H1 (cell line): ENCODE measurements around the gene GALNTL6. TPM values are rescaled to one million over a fixed set of nuclear protein-coding genes. Genes with fewer than 3 reads are reported as not detected.

ENCODE experiments used
- CTCF ChIA-PET: fragments of 300-600 bp; sonication (Branson Sonifier 250); formaldehyde crosslinking; loops from one replicate; lab custom pipeline; 2021; ENCODE audit not compliant: partially characterized antibody; lab: Charles Lee
- POLR2A ChIA-PET: fragments of 300-600 bp; sonication (Branson Sonifier 250); formaldehyde crosslinking; loops from one replicate; lab custom pipeline; 2021; ENCODE audit warnings: inconsistent platforms; ENCODE audit not compliant: partially characterized antibody; lab: Charles Lee
- DNase-seq, 2 experiments: peaks; one replicate each; pipeline versions ENCODE4 v3.0.0 to v3.0.0-alpha.2; 2010 to 2022; ENCODE audit warnings: low spot score in 2 of 2, low read depth in 1 of 2, mixed read lengths in 1 of 2
- FAIRE-seq: peaks from 2 replicates; lab custom pipeline; 2011; peaks lifted over from hg19 to GRCh38; lab: Jason Lieb, UNC
- H2AFZ ChIP-seq: 2 replicates; pipeline ENCODE4 v1.8.1; 2012; ENCODE audit warnings: low read length, inconsistent platforms
- H2AK5ac ChIP-seq: 2 replicates; pipeline ENCODE4 v1.6.1; 2013; ENCODE audit warnings: low read depth, low read length
- H2BK120ac ChIP-seq: replicated peaks from 2 replicates; pipeline ENCODE3; 2013; ENCODE audit warnings: low read depth, low read length, inconsistent platforms
- H2BK12ac ChIP-seq: 2 replicates; pipeline ENCODE4 v1.6.1; 2013; ENCODE audit warnings: low read depth, low read length
- H2BK15ac ChIP-seq: 2 replicates; pipeline ENCODE4 v1.6.1; 2013; ENCODE audit warnings: low read length
- H2BK20ac ChIP-seq: 2 replicates; pipeline ENCODE4 v1.6.1; 2013; ENCODE audit warnings: low read length
- H2BK5ac ChIP-seq: 2 replicates; pipeline ENCODE4 v1.6.1; 2013; ENCODE audit warnings: low read depth, low read length
- H3K14ac ChIP-seq: 2 replicates; pipeline ENCODE4 v1.6.1; 2013; ENCODE audit warnings: inconsistent platforms; ENCODE audit not compliant: insufficient read length
- H3K18ac ChIP-seq: 2 replicates; pipeline ENCODE4 v1.6.1; 2013; ENCODE audit warnings: low read length; ENCODE audit errors: extremely low read depth
- H3K23ac ChIP-seq: 2 replicates; pipeline ENCODE4 v1.6.1; 2013; ENCODE audit warnings: inconsistent platforms; ENCODE audit not compliant: insufficient read length
- H3K23me2 ChIP-seq: 2 replicates; pipeline ENCODE4 v1.6.1; 2013; ENCODE audit warnings: low read depth, low read length
- H3K27ac ChIP-seq: 2 replicates; pipeline ENCODE4 v1.6.1; 2011; ENCODE audit warnings: low read depth, low read length, inconsistent platforms
- H3K27me3 ChIP-seq, 4 experiments: replicated peaks in 1 of 4; 1 replicate in 1 of 4; 2 replicates in 3 of 4; pipeline versions ENCODE4 v1.6.1 to v1.8.1; 2011 to 2013; ENCODE audit warnings: low read length in 3 of 4, mild to moderate bottlenecking in 3 of 4, inconsistent platforms in 2 of 4, mixed read lengths in 2 of 4, moderate library complexity in 1 of 4; ENCODE audit not compliant: control insufficient read depth in 3 of 4, insufficient read depth in 3 of 4; ENCODE audit errors: extremely low read depth in 1 of 4
- H3K36me3 ChIP-seq, 4 experiments: 2 replicates each; pipeline versions ENCODE4 v1.6.1 to v1.8.1; 2011 to 2013; ENCODE audit warnings: mild to moderate bottlenecking in 4 of 4, low read length in 3 of 4, moderate library complexity in 2 of 4, control low read depth in 1 of 4, inconsistent platforms in 1 of 4; ENCODE audit not compliant: insufficient read depth in 4 of 4, control insufficient read depth in 2 of 4
- H3K4ac ChIP-seq: replicated peaks from 2 replicates; pipeline ENCODE3; 2013; ENCODE audit warnings: low read length, low read depth, mixed read lengths, inconsistent platforms; ENCODE audit not compliant: insufficient read length
- H3K4me1 ChIP-seq, 4 experiments: replicated peaks in 1 of 4; 1 replicate in 1 of 4; 2 replicates in 3 of 4; pipeline versions ENCODE4 v1.6.1 to v1.8.1; 2011 to 2013; ENCODE audit warnings: low read length in 3 of 4, inconsistent platforms in 2 of 4, mixed read lengths in 1 of 4; ENCODE audit not compliant: insufficient read depth in 4 of 4, control insufficient read depth in 3 of 4
- H3K4me2 ChIP-seq, 2 experiments: 2 replicates each; pipeline versions ENCODE4 v1.6.1 to v1.8.1; 2011 to 2013; ENCODE audit warnings: low read depth in 2 of 2, low read length in 2 of 2, control low read depth in 1 of 2, inconsistent platforms in 1 of 2, mild to moderate bottlenecking in 1 of 2; ENCODE audit not compliant: insufficient read depth in 1 of 2
- H3K4me3 ChIP-seq, 4 experiments: fragments of 200-600, 300-600 bp in 1 of 4; sonication (generic), shearing (Covaris generic), sonication (Bioruptor Twin) in 1 of 4; 2 replicates each; pipeline versions ENCODE4 v1.5.1 to v1.8.1; 2011 to 2016; ENCODE audit warnings: low read length in 4 of 4, low read depth in 3 of 4, control low read depth in 2 of 4, inconsistent platforms in 2 of 4, mild to moderate bottlenecking in 2 of 4, mixed read lengths in 1 of 4, moderate library complexity in 1 of 4; ENCODE audit not compliant: insufficient read depth in 2 of 4; ENCODE audit errors: extremely low read depth in 1 of 4
- H3K56ac ChIP-seq: replicated peaks from 2 replicates; pipeline ENCODE3; 2013; ENCODE audit warnings: low read depth, mild to moderate bottlenecking, mixed read lengths, low read length, inconsistent platforms; ENCODE audit not compliant: insufficient read length
- H3K79me1 ChIP-seq: 2 replicates; pipeline ENCODE4 v1.6.1; 2013; ENCODE audit warnings: low read depth, low read length, control low read depth
- H3K79me2 ChIP-seq, 2 experiments: 2 replicates each; pipeline versions ENCODE4 v1.6.1 to v1.8.1; 2012 to 2013; ENCODE audit warnings: low read length in 2 of 2, mild to moderate bottlenecking in 2 of 2, inconsistent platforms in 1 of 2; ENCODE audit not compliant: insufficient read depth in 2 of 2, control insufficient read depth in 1 of 2
- H3K9ac ChIP-seq, 4 experiments: replicated peaks in 1 of 4; 1 replicate in 1 of 4; 2 replicates in 3 of 4; pipeline versions ENCODE4 v1.6.1 to v1.8.1; 2011 to 2013; ENCODE audit warnings: low read depth in 3 of 4, low read length in 3 of 4, control low read depth in 2 of 4, mild to moderate bottlenecking in 2 of 4, moderate library complexity in 2 of 4, inconsistent platforms in 1 of 4; ENCODE audit errors: extremely low read depth in 1 of 4
- H3K9me3 ChIP-seq, 2 experiments: 2 replicates each; pipeline versions ENCODE4 v1.6.1 to v1.8.1; 2012 to 2013; ENCODE audit warnings: mild to moderate bottlenecking in 2 of 2, moderate library complexity in 2 of 2, control low read depth in 1 of 2, inconsistent platforms in 1 of 2, low read depth in 1 of 2, low read length in 1 of 2, mixed read lengths in 1 of 2; ENCODE audit not compliant: insufficient read depth in 2 of 2
- H4K20me1 ChIP-seq, 2 experiments: replicated peaks in 1 of 2; 2 replicates each; pipeline versions ENCODE3 to v1.8.1; 2011 to 2013; ENCODE audit warnings: inconsistent platforms in 2 of 2, low read length in 2 of 2, mild to moderate bottlenecking in 1 of 2; ENCODE audit not compliant: insufficient read depth in 2 of 2, control insufficient read depth in 1 of 2
- H4K5ac ChIP-seq: 2 replicates; pipeline ENCODE4 v1.6.1; 2013; ENCODE audit warnings: low read length, low read depth, mixed read lengths, inconsistent platforms; ENCODE audit not compliant: insufficient read length
- H4K8ac ChIP-seq: 2 replicates; pipeline ENCODE4 v1.8.0; 2013; ENCODE audit warnings: mild to moderate bottlenecking, moderate library complexity, low read length, inconsistent platforms; ENCODE audit not compliant: insufficient read depth; ENCODE audit errors: extremely low read depth
- H4K91ac ChIP-seq: replicated peaks from 2 replicates; pipeline ENCODE3; 2013; ENCODE audit warnings: low read length, mixed read lengths, inconsistent platforms; ENCODE audit not compliant: insufficient read length
- BACH1 ChIP-seq: IDR thresholded peaks from 2 replicates; pipeline ENCODE4 v1.6.1; 2012; ENCODE audit warnings: low read length, improper control_type of control experiment
- CBX5 ChIP-seq: fragments of 300-800, 300-1000 bp; sonication (generic); IDR thresholded peaks from 2 replicates; pipeline ENCODE4 v1.7.1; 2016; ENCODE audit warnings: antibody characterized with exemption, low read length, low read depth
- CBX8 ChIP-seq: fragments of 300-800, 300-1000 bp; sonication (generic); IDR thresholded peaks from 2 replicates; pipeline ENCODE4 v1.7.1; 2016; ENCODE audit warnings: low read depth, low read length, borderline replicate concordance
- CHD1 ChIP-seq: IDR thresholded peaks from 2 replicates; pipeline ENCODE4 v1.6.1; 2012; ENCODE audit warnings: low read depth, low read length, improper control_type of control experiment
- CHD2 ChIP-seq: IDR thresholded peaks from 2 replicates; pipeline ENCODE4 v1.6.1; 2012; ENCODE audit warnings: low read length, improper control_type of control experiment
- JUND ChIP-seq: IDR thresholded peaks from 2 replicates; pipeline ENCODE4 v1.6.1; 2011; ENCODE audit warnings: mild to moderate bottlenecking, improper control_type of control experiment, low read length
- NRF1 ChIP-seq: IDR thresholded peaks from 2 replicates; pipeline ENCODE4 v1.6.1; 2011; ENCODE audit warnings: mild to moderate bottlenecking, low read depth, low read length, improper control_type of control experiment
- SIRT6 ChIP-seq: IDR thresholded peaks from one replicate; pipeline ENCODE4 v1.7.1; 2012; ENCODE audit warnings: low read length, inconsistent platforms
- YY1 ChIP-seq: IDR thresholded peaks from 2 replicates; pipeline ENCODE4 v1.6.1; 2011; ENCODE audit warnings: low read depth, mild to moderate bottlenecking, low read length
- WGBS, 2 experiments: shearing (Covaris generic) in 1 of 2; methylation state at CpG; one replicate each; pipeline versions ENCODE4 v1.1.6 to v1.1.7; 2013 to 2015; ENCODE audit warnings: low lambda C conversion rate in 2 of 2, mixed read lengths in 2 of 2, inconsistent platforms in 1 of 2, low coverage in 1 of 2, missing lambda C conversion rate in 1 of 2; ENCODE audit not compliant: insufficient replicate concordance in 2 of 2, insufficient coverage in 1 of 2, insufficient read length in 1 of 2; ENCODE audit errors: extremely low coverage in 1 of 2, missing lambda C conversion rate in 1 of 2; 5-methylcytosine and 5-hydroxymethylcytosine counted together
- polyA plus RNA-seq, 7 experiments: library from polyadenylated mRNA; depleted of rRNA in 3 of 7; stranded (reverse) in 5 of 7; unstranded in 2 of 7; fragments of >200 nt in 5 of 7; fragments of 200-250 nt in 2 of 7; gene quantifications; 1 replicate in 5 of 7; 2 replicates in 1 of 7; 4 replicates in 1 of 7; pipeline versions ENCODE4 v1.2.1 to v1.2.3, GENCODE V29; 2011 to 2013; ENCODE audit warnings: missing spikeins in 2 of 7, mixed read lengths in 2 of 7
- total RNA-seq: library from RNA; stranded (reverse); fragmentation: NEBNext Ultra II Directional; extraction: Animal tissue kit (Norgen Biotek cat#: 25700); gene quantifications from 2 replicates; pipeline ENCODE4 v1.2.1, GENCODE V29; 2021
- TF ChIP-seq, protein P1 (sequence below): IDR thresholded peaks from 2 replicates; pipeline ENCODE4 v1.6.1; 2012; ENCODE audit warnings: inconsistent platforms

Gene GALNTL6
- total and polyA plus RNA-seq, 2 of the 8 experiments (the other 6 are each of a cell fraction or from before 2014, with no cell fraction given) = 0.03 to 0.32 TPM

DNA sequence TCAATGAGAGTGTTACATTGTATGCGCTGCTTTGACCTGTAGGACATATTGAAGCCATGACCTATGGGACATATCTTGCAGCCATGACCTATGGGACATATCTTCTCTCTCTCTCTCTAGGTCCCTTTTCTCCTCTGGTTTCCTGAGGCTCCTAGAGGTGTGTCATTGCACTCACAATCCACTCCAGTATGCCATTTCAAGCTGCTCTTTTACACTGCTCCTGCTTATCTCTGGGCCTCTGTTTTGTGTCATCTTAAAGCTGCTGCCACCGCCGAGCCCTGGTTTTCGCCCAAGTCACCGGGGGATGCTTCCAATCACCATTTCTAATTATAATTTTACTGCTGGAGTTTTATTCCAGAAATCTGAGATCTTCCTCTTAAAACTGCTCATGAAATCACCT is 336.1 kb downstream of the GALNTL6 start:
- Histone ChIP-seq H3K14ac (no peak overlapping the region), H3K27ac (no peak overlapping the region), H3K9me3 (no peaks in the 10 kb centered on the region), H2AK5ac (no peak overlapping the region), H2BK15ac (no peak overlapping the region), H3K9ac (no peak overlapping the region), H4K5ac (no peak overlapping the region), H3K23me2 (no peaks in the 10 kb centered on the region), H3K27me3 (no peaks in the 10 kb centered on the region), H3K4me2 (no peak overlapping the region), H3K79me1 (no peaks in the 10 kb centered on the region), H3K36me3 (no peaks in the 10 kb centered on the region), H2BK20ac (no peak overlapping the region), H3K56ac (no peak overlapping the region), H3K23ac (no peak overlapping the region), H3K4me1 (no peaks in the 10 kb centered on the region), H3K18ac (no peak overlapping the region), H2BK12ac (no peak overlapping the region), H2BK120ac (no peak overlapping the region), H4K91ac (no peak overlapping the region), H2AFZ (peak overlapping the region; percentile 41; the same call in 1 of the 2 replicates), H3K79me2 (no peaks in the 10 kb centered on the region), H4K8ac (no peak overlapping the region), H3K4ac (no peak overlapping the region), H4K20me1 (no peaks in the 10 kb centered on the region)
- DNase-seq (no peak), FAIRE-seq (no peak)
- CTCF ChIA-PET = interaction anchor here (1.0 kb wide), 1 partner anchor 13 kb away, joined by 3 read pairs; no protein-coding TSS in a partner anchor
- POLR2A ChIA-PET = no interaction called here
- WGBS, 2 experiments = 77% methylated on average over 5 of the region's 5 CpGs; no CpG with 5 or more reads in 1 of the 2 experiments
- TF ChIP-seq BACH1 (no peak), CHD2 (no peak), CBX5 (no peak), CBX8 (no peak), SIRT6 (no peak), JUND (no peak), YY1 (no peak), CHD1 (no peak), NRF1 (no peak)
- TF ChIP-seq, protein P1, sequence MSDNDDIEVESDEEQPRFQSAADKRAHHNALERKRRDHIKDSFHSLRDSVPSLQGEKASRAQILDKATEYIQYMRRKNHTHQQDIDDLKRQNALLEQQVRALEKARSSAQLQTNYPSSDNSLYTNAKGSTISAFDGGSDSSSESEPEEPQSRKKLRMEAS = no peak
- TF ChIP-seq, all 59 proteins: peak for 0
- Histone ChIP-seq H2BK5ac (no peak overlapping the region), H3K4me3 (no peak overlapping the region)
